22Rv1 (cell line): ENCODE measurements around the gene CPEB1.

Experiments used
- CTCF ChIP-seq: fragments of 450-650 bp; IDR thresholded peaks from 2 replicates; pipeline ENCODE4 v1.5.1; 2017; ENCODE audit warnings: mild to moderate bottlenecking
- ZFX ChIP-seq: fragments of 450-650 bp; IDR thresholded peaks from 2 replicates; pipeline ENCODE4 v1.6.1; 2017; ENCODE audit warnings: antibody characterized with exemption, borderline replicate concordance

DNA sequence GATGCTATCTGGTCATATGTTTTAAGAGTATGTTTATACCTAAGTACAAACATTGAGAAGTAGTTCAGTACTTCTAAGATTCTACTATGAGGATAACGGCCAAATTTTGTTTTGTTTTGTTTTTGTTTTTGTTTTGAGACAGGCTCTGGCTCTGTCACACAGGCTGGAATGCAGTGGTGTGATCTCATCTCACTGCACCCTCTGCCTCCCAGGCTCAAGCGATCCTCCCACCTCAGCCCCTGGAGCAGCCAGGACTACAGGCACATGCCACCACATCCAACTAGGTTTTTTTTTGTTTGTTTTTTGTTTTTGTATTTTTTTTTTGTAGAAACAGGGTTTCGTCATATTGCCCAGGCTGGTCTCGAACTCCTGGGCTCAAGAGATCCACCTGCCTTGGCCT lies 59.4 kb downstream of the CPEB1 start:
- TF ChIP-seq CTCF (no peak), ZFX (no peak)
